H1 (cell line): ENCODE results near the gene NSF. TPM values are rescaled to one million over a fixed set of nuclear protein-coding genes. Genes with fewer than 3 reads are reported as not detected.

Experiments used
- CTCF ChIA-PET: fragments of 300-600 bp; sonication (Branson Sonifier 250); formaldehyde crosslinking; loops from one replicate; lab custom pipeline; 2021; ENCODE audit not compliant: partially characterized antibody; lab: Charles Lee
- POLR2A ChIA-PET: fragments of 300-600 bp; sonication (Branson Sonifier 250); formaldehyde crosslinking; loops from one replicate; lab custom pipeline; 2021; ENCODE audit warnings: inconsistent platforms; ENCODE audit not compliant: partially characterized antibody; lab: Charles Lee
- DNase-seq, 2 experiments: peaks; one replicate each; pipeline versions ENCODE4 v3.0.0 to v3.0.0-alpha.2; 2010 to 2022; ENCODE audit warnings: low spot score in 2 of 2, low read depth in 1 of 2, mixed read lengths in 1 of 2
- FAIRE-seq: peaks from 2 replicates; lab custom pipeline; 2011; peaks lifted over from hg19 to GRCh38; lab: Jason Lieb, UNC
- H2AFZ ChIP-seq: 2 replicates; pipeline ENCODE4 v1.8.1; 2012; ENCODE audit warnings: low read length, inconsistent platforms
- H2AK5ac ChIP-seq: 2 replicates; pipeline ENCODE4 v1.6.1; 2013; ENCODE audit warnings: low read depth, low read length
- H2BK120ac ChIP-seq: replicated peaks from 2 replicates; pipeline ENCODE3; 2013; ENCODE audit warnings: low read depth, low read length, inconsistent platforms
- H2BK12ac ChIP-seq: 2 replicates; pipeline ENCODE4 v1.6.1; 2013; ENCODE audit warnings: low read depth, low read length
- H2BK15ac ChIP-seq: 2 replicates; pipeline ENCODE4 v1.6.1; 2013; ENCODE audit warnings: low read length
- H2BK20ac ChIP-seq: 2 replicates; pipeline ENCODE4 v1.6.1; 2013; ENCODE audit warnings: low read length
- H2BK5ac ChIP-seq: 2 replicates; pipeline ENCODE4 v1.6.1; 2013; ENCODE audit warnings: low read depth, low read length
- H3K14ac ChIP-seq: 2 replicates; pipeline ENCODE4 v1.6.1; 2013; ENCODE audit warnings: inconsistent platforms; ENCODE audit not compliant: insufficient read length
- H3K18ac ChIP-seq: 2 replicates; pipeline ENCODE4 v1.6.1; 2013; ENCODE audit warnings: low read length; ENCODE audit errors: extremely low read depth
- H3K23ac ChIP-seq: 2 replicates; pipeline ENCODE4 v1.6.1; 2013; ENCODE audit warnings: inconsistent platforms; ENCODE audit not compliant: insufficient read length
- H3K23me2 ChIP-seq: 2 replicates; pipeline ENCODE4 v1.6.1; 2013; ENCODE audit warnings: low read depth, low read length
- H3K27ac ChIP-seq: 2 replicates; pipeline ENCODE4 v1.6.1; 2011; ENCODE audit warnings: low read depth, low read length, inconsistent platforms
- H3K27me3 ChIP-seq, 4 experiments: replicated peaks in 1 of 4; 1 replicate in 1 of 4; 2 replicates in 3 of 4; pipeline versions ENCODE4 v1.6.1 to v1.8.1; 2011 to 2013; ENCODE audit warnings: low read length in 3 of 4, mild to moderate bottlenecking in 3 of 4, inconsistent platforms in 2 of 4, mixed read lengths in 2 of 4, moderate library complexity in 1 of 4; ENCODE audit not compliant: control insufficient read depth in 3 of 4, insufficient read depth in 3 of 4; ENCODE audit errors: extremely low read depth in 1 of 4
- H3K36me3 ChIP-seq, 4 experiments: 2 replicates each; pipeline versions ENCODE4 v1.6.1 to v1.8.1; 2011 to 2013; ENCODE audit warnings: mild to moderate bottlenecking in 4 of 4, low read length in 3 of 4, moderate library complexity in 2 of 4, control low read depth in 1 of 4, inconsistent platforms in 1 of 4; ENCODE audit not compliant: insufficient read depth in 4 of 4, control insufficient read depth in 2 of 4
- H3K4ac ChIP-seq: replicated peaks from 2 replicates; pipeline ENCODE3; 2013; ENCODE audit warnings: low read length, low read depth, mixed read lengths, inconsistent platforms; ENCODE audit not compliant: insufficient read length
- H3K4me1 ChIP-seq, 4 experiments: replicated peaks in 1 of 4; 1 replicate in 1 of 4; 2 replicates in 3 of 4; pipeline versions ENCODE4 v1.6.1 to v1.8.1; 2011 to 2013; ENCODE audit warnings: low read length in 3 of 4, inconsistent platforms in 2 of 4, mixed read lengths in 1 of 4; ENCODE audit not compliant: insufficient read depth in 4 of 4, control insufficient read depth in 3 of 4
- H3K4me2 ChIP-seq, 2 experiments: 2 replicates each; pipeline versions ENCODE4 v1.6.1 to v1.8.1; 2011 to 2013; ENCODE audit warnings: low read depth in 2 of 2, low read length in 2 of 2, control low read depth in 1 of 2, inconsistent platforms in 1 of 2, mild to moderate bottlenecking in 1 of 2; ENCODE audit not compliant: insufficient read depth in 1 of 2
- H3K4me3 ChIP-seq, 4 experiments: fragments of 200-600, 300-600 bp in 1 of 4; sonication (generic), shearing (Covaris generic), sonication (Bioruptor Twin) in 1 of 4; 2 replicates each; pipeline versions ENCODE4 v1.5.1 to v1.8.1; 2011 to 2016; ENCODE audit warnings: low read length in 4 of 4, low read depth in 3 of 4, control low read depth in 2 of 4, inconsistent platforms in 2 of 4, mild to moderate bottlenecking in 2 of 4, mixed read lengths in 1 of 4, moderate library complexity in 1 of 4; ENCODE audit not compliant: insufficient read depth in 2 of 4; ENCODE audit errors: extremely low read depth in 1 of 4
- H3K56ac ChIP-seq: replicated peaks from 2 replicates; pipeline ENCODE3; 2013; ENCODE audit warnings: low read depth, mild to moderate bottlenecking, mixed read lengths, low read length, inconsistent platforms; ENCODE audit not compliant: insufficient read length
- H3K79me1 ChIP-seq: 2 replicates; pipeline ENCODE4 v1.6.1; 2013; ENCODE audit warnings: low read depth, low read length, control low read depth
- H3K79me2 ChIP-seq, 2 experiments: 2 replicates each; pipeline versions ENCODE4 v1.6.1 to v1.8.1; 2012 to 2013; ENCODE audit warnings: low read length in 2 of 2, mild to moderate bottlenecking in 2 of 2, inconsistent platforms in 1 of 2; ENCODE audit not compliant: insufficient read depth in 2 of 2, control insufficient read depth in 1 of 2
- H3K9ac ChIP-seq, 4 experiments: replicated peaks in 1 of 4; 1 replicate in 1 of 4; 2 replicates in 3 of 4; pipeline versions ENCODE4 v1.6.1 to v1.8.1; 2011 to 2013; ENCODE audit warnings: low read depth in 3 of 4, low read length in 3 of 4, control low read depth in 2 of 4, mild to moderate bottlenecking in 2 of 4, moderate library complexity in 2 of 4, inconsistent platforms in 1 of 4; ENCODE audit errors: extremely low read depth in 1 of 4
- H3K9me3 ChIP-seq, 2 experiments: 2 replicates each; pipeline versions ENCODE4 v1.6.1 to v1.8.1; 2012 to 2013; ENCODE audit warnings: mild to moderate bottlenecking in 2 of 2, moderate library complexity in 2 of 2, control low read depth in 1 of 2, inconsistent platforms in 1 of 2, low read depth in 1 of 2, low read length in 1 of 2, mixed read lengths in 1 of 2; ENCODE audit not compliant: insufficient read depth in 2 of 2
- H4K20me1 ChIP-seq, 2 experiments: replicated peaks in 1 of 2; 2 replicates each; pipeline versions ENCODE3 to v1.8.1; 2011 to 2013; ENCODE audit warnings: inconsistent platforms in 2 of 2, low read length in 2 of 2, mild to moderate bottlenecking in 1 of 2; ENCODE audit not compliant: insufficient read depth in 2 of 2, control insufficient read depth in 1 of 2
- H4K5ac ChIP-seq: 2 replicates; pipeline ENCODE4 v1.6.1; 2013; ENCODE audit warnings: low read length, low read depth, mixed read lengths, inconsistent platforms; ENCODE audit not compliant: insufficient read length
- H4K8ac ChIP-seq: 2 replicates; pipeline ENCODE4 v1.8.0; 2013; ENCODE audit warnings: mild to moderate bottlenecking, moderate library complexity, low read length, inconsistent platforms; ENCODE audit not compliant: insufficient read depth; ENCODE audit errors: extremely low read depth
- H4K91ac ChIP-seq: replicated peaks from 2 replicates; pipeline ENCODE3; 2013; ENCODE audit warnings: low read length, mixed read lengths, inconsistent platforms; ENCODE audit not compliant: insufficient read length
- BRCA1 ChIP-seq: IDR thresholded peaks from 2 replicates; pipeline ENCODE4 v1.6.1; 2012; ENCODE audit warnings: low read depth, low read length, improper control_type of control experiment
- CHD1 ChIP-seq: IDR thresholded peaks from 2 replicates; pipeline ENCODE4 v1.6.1; 2012; ENCODE audit warnings: low read depth, low read length, improper control_type of control experiment
- CREB1 ChIP-seq: IDR thresholded peaks from 2 replicates; pipeline ENCODE4 v1.6.1; 2012; ENCODE audit warnings: inconsistent platforms
- EGR1 ChIP-seq: IDR thresholded peaks from 2 replicates; pipeline ENCODE4 v1.6.1; 2011; ENCODE audit warnings: low read depth, low read length, borderline replicate concordance
- JUND ChIP-seq: IDR thresholded peaks from 2 replicates; pipeline ENCODE4 v1.6.1; 2011; ENCODE audit warnings: mild to moderate bottlenecking, improper control_type of control experiment, low read length
- KDM5A ChIP-seq: fragments of 200-600 bp; IDR thresholded peaks from 2 replicates; pipeline ENCODE4 v1.7.1; 2012; ENCODE audit warnings: mild to moderate bottlenecking, low read length, inconsistent platforms, mixed read lengths
- NANOG ChIP-seq: IDR thresholded peaks from 2 replicates; pipeline ENCODE4 v1.6.1; 2011; ENCODE audit warnings: low read length, low read depth, mild to moderate bottlenecking, inconsistent platforms; ENCODE audit not compliant: insufficient read depth, poor library complexity, severe bottlenecking
- POLR2A ChIP-seq, 2 experiments: IDR thresholded peaks; 1 replicate in 1 of 2; 2 replicates in 1 of 2; pipeline ENCODE4 v1.6.1; 2011; ENCODE audit warnings: low read depth in 2 of 2, low read length in 2 of 2, mild to moderate bottlenecking in 2 of 2; ENCODE audit errors: control extremely low read depth in 1 of 2
- POU5F1 ChIP-seq: IDR thresholded peaks from 2 replicates; pipeline ENCODE4 v1.6.1; 2011; ENCODE audit warnings: low read depth, mild to moderate bottlenecking, low read length, moderate library complexity
- RFX5 ChIP-seq: IDR thresholded peaks from 2 replicates; pipeline ENCODE4 v1.6.1; 2011; ENCODE audit warnings: low read depth, low read length, improper control_type of control experiment, borderline replicate concordance
- SUZ12 ChIP-seq: fragments of 200-600 bp; sonication (generic); IDR thresholded peaks from 2 replicates; pipeline ENCODE4 v1.6.1; 2012; ENCODE audit warnings: mild to moderate bottlenecking, inconsistent platforms, low read length, moderate library complexity, mixed read lengths
- TEAD4 ChIP-seq: IDR thresholded peaks from 2 replicates; pipeline ENCODE4 v1.6.1; 2012; ENCODE audit warnings: low read depth, low read length, inconsistent platforms, mixed read lengths
- WGBS, 2 experiments: shearing (Covaris generic) in 1 of 2; methylation state at CpG; one replicate each; pipeline versions ENCODE4 v1.1.6 to v1.1.7; 2013 to 2015; ENCODE audit warnings: low lambda C conversion rate in 2 of 2, mixed read lengths in 2 of 2, inconsistent platforms in 1 of 2, low coverage in 1 of 2, missing lambda C conversion rate in 1 of 2; ENCODE audit not compliant: insufficient replicate concordance in 2 of 2, insufficient coverage in 1 of 2, insufficient read length in 1 of 2; ENCODE audit errors: extremely low coverage in 1 of 2, missing lambda C conversion rate in 1 of 2; 5-methylcytosine and 5-hydroxymethylcytosine counted together
- polyA plus RNA-seq, 7 experiments: library from polyadenylated mRNA; depleted of rRNA in 3 of 7; stranded (reverse) in 5 of 7; unstranded in 2 of 7; fragments of >200 nt in 5 of 7; fragments of 200-250 nt in 2 of 7; gene quantifications; 1 replicate in 5 of 7; 2 replicates in 1 of 7; 4 replicates in 1 of 7; pipeline versions ENCODE4 v1.2.1 to v1.2.3, GENCODE V29; 2011 to 2013; ENCODE audit warnings: missing spikeins in 2 of 7, mixed read lengths in 2 of 7
- total RNA-seq: library from RNA; stranded (reverse); fragmentation: NEBNext Ultra II Directional; extraction: Animal tissue kit (Norgen Biotek cat#: 25700); gene quantifications from 2 replicates; pipeline ENCODE4 v1.2.1, GENCODE V29; 2021

Gene NSF
- total and polyA plus RNA-seq, 2 of the 8 experiments (the other 6 are each of a cell fraction or from before 2014, with no cell fraction given), result 13.0 to 27.7 TPM

DNA sequence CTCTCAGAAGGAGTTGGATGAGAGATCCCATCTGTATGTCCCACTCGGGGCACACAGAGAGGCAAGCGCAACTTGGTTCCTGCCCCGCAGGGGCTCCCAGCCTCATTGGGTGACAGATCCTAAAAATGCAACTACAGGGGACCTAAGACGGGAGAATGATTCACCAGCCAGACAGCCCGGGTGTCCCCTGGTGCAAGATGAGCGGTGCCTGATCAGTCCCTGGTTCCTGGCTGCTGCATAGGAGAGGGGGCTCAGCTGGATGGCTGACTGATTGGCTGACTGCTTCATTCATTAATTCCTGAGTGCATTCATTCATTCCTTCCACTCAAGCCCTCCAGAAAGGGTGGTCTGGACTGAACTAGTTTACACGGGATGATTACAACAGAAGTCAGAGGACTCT is 206.1 kb downstream of the NSF start:
- H3K27me3 ChIP-seq, result peaks cover 0 to 1% (median under 1%) of the 10 kb centered on the region in 4 experiments; a peak in 2 of 7 replicates
- H3K4me1 ChIP-seq, result no peaks in the 10 kb centered on the region
- no peak overlapping the region for H3K4me2 ChIP-seq
- H4K8ac ChIP-seq, result no peak overlapping the region
- H2BK20ac ChIP-seq, result no peak overlapping the region
- H3K56ac ChIP-seq, result no peak overlapping the region
- ChIA-PET POLR2A (interaction anchor here (0.8 kb wide), 1 partner anchor 164 kb away, joined by 3 read pairs; no protein-coding TSS in a partner anchor), CTCF (interaction anchor here (0.6 to 1.5 kb wide), 8 partner anchors 8 to 1249 kb away, joined by 3 to 6 read pairs (median 4); no protein-coding TSS in a partner anchor)
- no peak overlapping the region for H3K9ac ChIP-seq
- H3K18ac ChIP-seq, result no peak overlapping the region
- no peak overlapping the region for H2BK5ac ChIP-seq
- no peak overlapping the region for H2BK120ac ChIP-seq
- no peak overlapping the region for H2AFZ ChIP-seq
- DNase-seq (no peak), FAIRE-seq (no peak)
- no peak overlapping the region for H4K5ac ChIP-seq
- peaks cover 0 to 3% of the 10 kb centered on the region in 2 experiments for H4K20me1 ChIP-seq
- H3K79me1 ChIP-seq, result no peaks in the 10 kb centered on the region
- no peak overlapping the region for H3K14ac ChIP-seq
- H2BK15ac ChIP-seq, result no peak overlapping the region
- no peak overlapping the region for H3K4ac ChIP-seq
- WGBS, 2 experiments, result 86% methylated on average over 7 of the region's 7 CpGs; no CpG with 5 or more reads in 1 of the 2 experiments
- H3K79me2 ChIP-seq, result no peaks in the 10 kb centered on the region
- H3K27ac ChIP-seq, result no peak overlapping the region
- H3K9me3 ChIP-seq, result no peaks in the 10 kb centered on the region
- TF ChIP-seq POU5F1, result no peak
- no peak for TF ChIP-seq TEAD4
- TF ChIP-seq POLR2A (IDR thresholded peaks at IDR 0.05; ENCODE audit: control extremely low read depth in 1 of 2, low read depth in 2 of 2, low read length in 2 of 2), result no peak
- TF ChIP-seq EGR1, result no peak
- TF ChIP-seq JUND, result no peak
- TF ChIP-seq CREB1, result no peak
- TF ChIP-seq RFX5, result no peak
- TF ChIP-seq KDM5A, result no peak
- TF ChIP-seq BRCA1, result no peak
- TF ChIP-seq NANOG, result no peak
- TF ChIP-seq CHD1, result no peak
- TF ChIP-seq SUZ12, result no peak
- H3K36me3 ChIP-seq, result no peaks in the 10 kb centered on the region
- H2BK12ac ChIP-seq, result no peak overlapping the region
- H3K4me3 ChIP-seq, result no peak overlapping the region
- H3K23me2 ChIP-seq, result 0 out of 2 replicates have a peak, but pooled peaks cover 1% of the 10 kb centered on the region
- H3K23ac ChIP-seq, result no peak overlapping the region
- no peak overlapping the region for H4K91ac ChIP-seq
- no peak overlapping the region for H2AK5ac ChIP-seq
